HepG2 (cell line): ENCODE results near the gene MORN1. TPM values are rescaled to one million over a fixed set of nuclear protein-coding genes. Genes with fewer than 3 reads are reported as not detected.

Experiments used
- DPF2 ChIP-seq: sonication (generic); formaldehyde crosslinking; IDR thresholded peaks from 2 replicates; pipeline ENCODE4 v1.4.0; 2020; ENCODE audit warnings: mild to moderate bottlenecking, low read depth, missing genetic modification reagents, borderline replicate concordance
- HNRNPLL ChIP-seq: fragments of 200-400 bp; formaldehyde crosslinking; IDR thresholded peaks from 2 replicates; pipeline ENCODE4 v1.6.1; 2017; ENCODE audit warnings: mild to moderate bottlenecking, low read depth, low read length; ENCODE audit not compliant: poor library complexity, severe bottlenecking
- HOXA7 ChIP-seq: sonication (generic); formaldehyde crosslinking; IDR thresholded peaks from 2 replicates; pipeline ENCODE4 v1.8.1; 2022; ENCODE audit warnings: mild to moderate bottlenecking, missing genetic modification reagents, moderate library complexity
- NFIC ChIP-seq: IDR thresholded peaks from 2 replicates; pipeline ENCODE4 v1.6.1; 2012; ENCODE audit warnings: mild to moderate bottlenecking, low read length, inconsistent platforms
- ZFP41 ChIP-seq: sonication (generic); formaldehyde crosslinking; IDR thresholded peaks from 2 replicates; pipeline ENCODE4 v1.4.0; 2020; ENCODE audit warnings: mild to moderate bottlenecking, missing genetic modification reagents, borderline replicate concordance
- ZFX ChIP-seq: sonication (generic); formaldehyde crosslinking; IDR thresholded peaks from 2 replicates; pipeline ENCODE4 v1.4.0; 2020; ENCODE audit warnings: mild to moderate bottlenecking, low read depth, missing genetic modification reagents, moderate library complexity
- ZNF280B ChIP-seq: sonication (generic); formaldehyde crosslinking; IDR thresholded peaks from 2 replicates; pipeline ENCODE4 v1.5.0; 2020; ENCODE audit warnings: missing genetic modification reagents, mild to moderate bottlenecking, borderline replicate concordance
- ZNF773 ChIP-seq: sonication (generic); formaldehyde crosslinking; IDR thresholded peaks from 2 replicates; pipeline ENCODE4 v1.4.0; 2020; ENCODE audit warnings: missing genetic modification reagents, borderline replicate concordance
- ZNF782 ChIP-seq: sonication (generic); formaldehyde crosslinking; IDR thresholded peaks from 2 replicates; pipeline ENCODE4 v1.4.0; 2020; ENCODE audit warnings: missing genetic modification reagents, mild to moderate bottlenecking, borderline replicate concordance
- polyA plus RNA-seq, 8 experiments: library from polyadenylated mRNA; depleted of rRNA in 3 of 8; stranded (reverse) in 7 of 8; unstranded in 1 of 8; fragments of >200 nt; fragmentation: Illumina TruSeq in 4 of 8; extraction: Trizol in 4 of 8; gene quantifications; 2 replicates each; pipeline versions ENCODE4 v1.2.1 to v1.2.3, GENCODE V29; 2011 to 2016; ENCODE audit warnings: low read depth in 4 of 8, missing spikeins in 1 of 8, mixed read lengths in 1 of 8; ENCODE audit not compliant: insufficient read depth in 1 of 8
- total RNA-seq, 5 experiments: library from RNA; depleted of rRNA; stranded (reverse); fragments of >200 nt; fragmentation: Illumina TruSeq; extraction: Trizol; gene quantifications; 2 replicates each; pipeline ENCODE4 v1.2.3, GENCODE V29; 2016; ENCODE audit warnings: low read depth in 1 of 5
- TF ChIP-seq, protein P1 (sequence below): sonication (generic); formaldehyde crosslinking; IDR thresholded peaks from 2 replicates; pipeline ENCODE4 v1.8.0; 2022; ENCODE audit warnings: mild to moderate bottlenecking, missing genetic modification reagents, moderate library complexity

The MORN1 gene
- total and polyA plus RNA-seq, 2 of the 13 experiments (the other 11 are each of a cell fraction or from before 2014, with no cell fraction given), result 3.1 to 6.5 TPM

- TF ChIP-seq HNRNPLL, result no peak
- no peak for TF ChIP-seq ZNF280B (CRISPR knock-in tag)
- TF ChIP-seq HOXA7 (CRISPR knock-in tag), result no peak
- no peak for TF ChIP-seq NFIC
- no peak for TF ChIP-seq ZFX (CRISPR knock-in tag)
- no peak for TF ChIP-seq DPF2
- TF ChIP-seq, protein P1, sequence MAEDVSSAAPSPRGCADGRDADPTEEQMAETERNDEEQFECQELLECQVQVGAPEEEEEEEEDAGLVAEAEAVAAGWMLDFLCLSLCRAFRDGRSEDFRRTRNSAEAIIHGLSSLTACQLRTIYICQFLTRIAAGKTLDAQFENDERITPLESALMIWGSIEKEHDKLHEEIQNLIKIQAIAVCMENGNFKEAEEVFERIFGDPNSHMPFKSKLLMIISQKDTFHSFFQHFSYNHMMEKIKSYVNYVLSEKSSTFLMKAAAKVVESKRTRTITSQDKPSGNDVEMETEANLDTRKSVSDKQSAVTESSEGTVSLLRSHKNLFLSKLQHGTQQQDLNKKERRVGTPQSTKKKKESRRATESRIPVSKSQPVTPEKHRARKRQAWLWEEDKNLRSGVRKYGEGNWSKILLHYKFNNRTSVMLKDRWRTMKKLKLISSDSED, result no peak
- no peak for TF ChIP-seq ZFP41 (CRISPR knock-in tag)
- TF ChIP-seq ZNF782 (CRISPR knock-in tag), result no peak
- no peak for TF ChIP-seq ZNF773 (CRISPR knock-in tag)
Measured at GRCh38 chr1:2300004-2300771, 91.2 kb downstream of the MORN1 start (continued).
